HG03575 (cell line): ENCODE data around the gene FAM241A.
"Not testable (repeated sequence)": the region's sequence is repeated elsewhere in the genome, so short reads cannot be mapped to it uniquely, and the experiment has no call there.

Experiments used
- ATAC-seq: cut with Tn5 transposase; IDR thresholded peaks from one replicate; pipeline ENCODE4 v1.9.1; 2021; ENCODE audit not compliant: unreplicated experiment, insufficient number of reproducible peaks, low FRiP score; ENCODE audit errors: extremely low read depth

The FAM241A gene

DNA sequence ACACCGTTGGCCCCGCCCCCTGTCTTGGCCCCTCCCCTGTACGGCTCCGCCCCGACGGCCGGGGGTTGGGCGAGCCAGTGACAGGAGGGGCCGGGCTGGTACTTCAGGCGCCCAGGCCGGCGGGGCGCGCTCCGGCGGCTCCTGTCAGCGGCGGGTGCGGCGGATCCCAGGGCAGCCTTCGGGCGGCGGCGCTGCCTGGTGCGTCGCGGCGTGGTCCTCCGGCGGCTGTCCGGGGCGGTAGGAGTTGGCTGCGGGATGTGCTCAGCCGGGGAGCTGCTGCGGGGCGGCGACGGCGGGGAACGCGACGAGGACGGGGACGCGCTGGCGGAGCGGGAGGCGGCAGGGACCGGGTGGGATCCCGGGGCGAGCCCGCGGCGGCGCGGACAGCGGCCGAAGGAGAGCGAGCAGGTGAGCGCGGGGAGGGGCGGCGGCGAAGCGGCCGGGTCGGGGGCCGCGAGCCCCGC lies at the start of gene FAM241A:
FAM241A (plus strand) TSS at position 129 of the 464 bp plus-strand sequence; CDS start at position 256, 127 bp downstream.
- ATAC-seq = peak; percentile 20

DNA sequence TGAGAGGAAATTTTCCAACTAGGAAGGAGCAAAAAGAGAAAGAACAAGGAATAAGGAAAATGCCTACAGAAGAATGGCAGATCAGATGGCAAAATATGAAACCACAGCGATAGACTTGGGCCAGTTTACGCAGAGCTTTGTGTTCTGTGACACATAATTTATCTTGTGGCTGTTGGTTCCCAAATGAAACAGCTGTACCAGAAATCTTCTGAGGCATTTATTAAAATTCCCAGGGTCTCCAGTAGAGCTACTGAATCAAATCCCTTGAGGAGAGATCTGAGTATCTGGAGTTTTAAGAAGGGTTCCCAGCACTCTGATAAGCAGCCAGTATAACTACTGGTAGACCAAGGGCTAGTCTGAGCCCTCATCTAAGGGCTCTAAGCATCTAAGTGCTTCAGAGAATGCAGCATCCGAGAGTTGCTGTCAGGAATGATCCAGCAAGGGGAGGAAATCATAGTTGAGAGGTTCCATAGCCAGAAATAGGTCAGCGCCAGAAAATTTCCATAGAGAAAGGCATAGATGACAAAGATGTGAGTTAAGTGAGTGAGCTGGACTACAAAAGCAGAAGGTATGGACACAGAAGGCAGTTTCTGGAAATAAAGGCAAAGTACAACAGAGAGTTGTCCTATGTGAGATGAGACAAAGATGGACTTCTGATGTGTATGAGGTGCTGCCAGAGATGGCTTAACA lies 46.3 kb upstream of the FAM241A start:
- no peak for ATAC-seq

GRCh38 chr4:112099701-112100297 lies 45.5 kb upstream of the FAM241A start:
- peak; percentile 65 for ATAC-seq

DNA sequence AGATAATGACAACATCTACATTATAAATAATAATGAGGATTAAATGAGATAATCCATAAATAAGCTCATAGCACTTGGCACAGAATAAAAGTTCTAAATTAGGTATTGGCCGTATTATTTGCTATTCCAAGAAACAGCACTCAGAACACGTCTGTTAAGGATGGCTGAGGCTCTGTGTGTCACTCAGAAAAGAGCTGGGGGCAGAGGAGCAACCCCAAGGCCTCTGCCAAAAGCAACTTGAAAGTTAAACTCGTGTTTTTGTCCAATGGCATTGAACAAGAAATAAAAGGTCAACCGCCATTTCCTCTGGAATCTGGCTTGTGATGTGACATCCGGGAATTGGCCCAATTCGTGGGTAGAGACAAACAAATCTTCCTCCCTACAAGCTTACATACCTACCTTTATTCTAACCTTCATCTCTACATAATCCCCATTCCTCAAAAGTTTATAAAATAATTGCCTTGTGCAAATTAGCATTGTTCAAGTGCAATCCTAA lies 42.3 kb upstream of the FAM241A start:
- ATAC-seq = no peak

- no peak for ATAC-seq
Observed at GRCh38 chr4:112105201-112105969, 39.9 kb upstream of the FAM241A start.

GRCh38 chr4:112109360-112110058 lies 35.7 kb upstream of the FAM241A start:
- no peak for ATAC-seq

GRCh38 chr4:112110059-112110425 lies 35.2 kb upstream of the FAM241A start:
- ATAC-seq = no peak

- ATAC-seq = no peak
Observed at GRCh38 chr4:112111306-112111705, 33.9 kb upstream of the FAM241A start.

DNA sequence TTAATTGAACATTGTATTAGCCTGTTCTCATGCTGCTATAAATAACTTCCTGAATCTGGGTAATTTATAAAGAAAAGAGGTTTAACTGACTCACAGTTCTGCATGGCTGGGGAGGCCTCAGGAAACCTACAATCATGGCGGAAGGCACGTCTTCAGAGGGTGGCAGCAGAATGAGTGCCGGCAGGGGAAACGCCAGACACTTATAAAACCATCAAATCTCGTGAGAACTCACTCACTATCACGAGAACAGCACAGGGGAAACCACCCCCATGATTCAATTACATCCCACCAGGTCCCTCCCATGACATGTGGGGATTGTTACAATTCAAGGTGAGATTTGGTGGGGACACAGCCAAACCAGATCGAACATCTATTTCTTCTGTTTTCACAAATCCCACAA lies 33.2 kb upstream of the FAM241A start:
- ATAC-seq = not testable (repeated sequence)

- no peak for ATAC-seq
Observed at GRCh38 chr4:112112590-112113170, 32.6 kb upstream of the FAM241A start.

GRCh38 chr4:112113864-112114263 lies 31.4 kb upstream of the FAM241A start:
- ATAC-seq = no peak

GRCh38 chr4:112114452-112114851 lies 30.8 kb upstream of the FAM241A start:
- no peak for ATAC-seq

- no peak for ATAC-seq
Observed at GRCh38 chr4:112118742-112119352, 26.4 kb upstream of the FAM241A start.

DNA sequence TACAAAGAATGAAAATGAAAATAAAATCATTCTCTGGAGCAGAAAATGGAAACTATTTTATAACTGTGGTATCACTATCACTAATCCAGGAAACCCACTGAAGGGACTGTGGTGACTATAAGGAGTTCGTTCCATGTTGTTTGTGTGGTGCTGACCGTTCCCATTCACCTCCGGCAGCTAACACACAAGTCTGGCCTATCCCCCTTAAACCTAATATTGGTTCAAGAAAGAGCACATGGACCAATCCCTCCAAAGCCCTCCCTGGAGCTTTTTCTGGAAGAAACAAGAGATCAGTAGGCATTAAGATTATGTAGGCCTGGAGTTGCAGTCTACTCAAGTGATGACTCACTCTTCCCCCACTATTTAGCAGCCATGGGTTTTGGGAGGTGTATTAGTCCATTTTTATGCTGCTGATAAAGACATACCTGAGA lies 25.9 kb upstream of the FAM241A start:
- peak; percentile 78 for ATAC-seq

DNA sequence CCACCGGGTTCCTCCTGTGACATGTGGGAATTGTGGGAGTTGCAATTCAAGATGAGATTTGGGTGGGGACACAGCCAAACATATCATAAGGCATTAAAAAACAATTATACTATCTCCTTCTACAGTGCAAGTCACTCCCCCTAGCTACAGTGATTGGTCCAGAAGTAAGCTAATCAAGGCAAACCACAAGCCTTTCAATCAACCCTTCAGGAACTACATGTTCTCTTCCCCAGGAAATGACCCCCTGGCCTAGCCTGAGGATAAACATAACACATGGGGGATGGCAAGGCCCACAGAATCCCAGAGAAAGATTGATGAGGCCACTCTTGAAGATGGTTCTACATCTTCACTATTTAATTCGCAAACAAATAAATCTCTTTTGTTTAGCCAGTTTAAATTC lies 25.2 kb upstream of the FAM241A start:
- ATAC-seq = no peak

- ATAC-seq = no peak
Observed at GRCh38 chr4:112125416-112125815, 19.8 kb upstream of the FAM241A start.

DNA sequence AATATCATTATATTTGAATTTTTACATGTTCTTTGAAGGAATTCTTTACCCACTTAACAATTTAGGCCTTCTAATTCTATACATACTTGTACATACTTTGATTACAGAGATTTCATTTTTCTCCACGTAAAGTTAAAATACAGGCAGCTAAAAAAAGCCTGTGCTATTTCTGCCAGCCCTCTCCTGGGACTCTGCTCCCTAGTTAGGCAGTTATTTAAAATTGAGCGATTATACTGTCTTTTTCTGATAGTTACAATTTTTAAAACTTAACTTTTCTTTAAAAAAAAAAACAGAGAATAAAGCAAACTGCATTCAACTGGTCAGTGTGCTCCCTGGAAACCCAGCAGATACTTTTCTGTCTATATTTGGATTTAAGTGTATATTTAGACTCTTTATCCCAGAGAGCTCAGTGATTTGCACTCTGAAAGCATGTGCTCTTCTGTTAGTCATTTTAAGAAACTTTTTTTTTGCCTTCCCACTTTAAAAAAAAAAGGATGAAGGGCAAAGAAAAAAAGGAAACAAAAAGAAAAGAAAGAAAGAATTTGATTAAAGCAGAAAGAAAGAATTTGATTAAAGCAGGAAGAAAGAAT lies 18.1 kb upstream of the FAM241A start:
- ATAC-seq = no peak

DNA sequence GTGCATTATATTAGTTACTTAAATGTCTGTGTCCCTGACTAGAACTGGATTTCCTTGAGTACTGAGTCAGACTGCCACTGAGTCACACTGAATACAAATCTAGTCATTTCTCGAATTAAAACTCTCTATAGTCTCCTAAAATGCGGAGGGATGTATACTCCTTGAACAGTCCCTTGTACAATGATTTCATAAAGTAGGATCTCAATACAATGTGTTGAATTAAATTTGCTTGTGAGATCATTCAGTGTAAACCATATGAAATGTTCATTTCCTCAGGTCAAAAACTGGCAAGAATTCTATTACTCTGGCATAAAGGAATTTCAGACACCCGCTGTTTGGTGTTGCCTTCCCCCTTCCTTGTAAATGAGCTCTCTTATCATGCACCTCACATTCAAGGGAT lies 17.5 kb upstream of the FAM241A start:
- no peak for ATAC-seq
